ENCODE data around the gene CAMK4.
"Not testable (repeated sequence)": the region's sequence is repeated elsewhere in the genome, so short reads cannot be mapped to it uniquely, and the experiment has no call there.

The CAMK4 gene

GRCh38 chr5:111229871-111230810 lies 6.0 kb downstream of the CAMK4 start:
- no peak for DNase-seq

- no peak for DNase-seq
These were observed 6.9 kb downstream of the CAMK4 start for GRCh38 chr5:111231119-111231518.

DNA sequence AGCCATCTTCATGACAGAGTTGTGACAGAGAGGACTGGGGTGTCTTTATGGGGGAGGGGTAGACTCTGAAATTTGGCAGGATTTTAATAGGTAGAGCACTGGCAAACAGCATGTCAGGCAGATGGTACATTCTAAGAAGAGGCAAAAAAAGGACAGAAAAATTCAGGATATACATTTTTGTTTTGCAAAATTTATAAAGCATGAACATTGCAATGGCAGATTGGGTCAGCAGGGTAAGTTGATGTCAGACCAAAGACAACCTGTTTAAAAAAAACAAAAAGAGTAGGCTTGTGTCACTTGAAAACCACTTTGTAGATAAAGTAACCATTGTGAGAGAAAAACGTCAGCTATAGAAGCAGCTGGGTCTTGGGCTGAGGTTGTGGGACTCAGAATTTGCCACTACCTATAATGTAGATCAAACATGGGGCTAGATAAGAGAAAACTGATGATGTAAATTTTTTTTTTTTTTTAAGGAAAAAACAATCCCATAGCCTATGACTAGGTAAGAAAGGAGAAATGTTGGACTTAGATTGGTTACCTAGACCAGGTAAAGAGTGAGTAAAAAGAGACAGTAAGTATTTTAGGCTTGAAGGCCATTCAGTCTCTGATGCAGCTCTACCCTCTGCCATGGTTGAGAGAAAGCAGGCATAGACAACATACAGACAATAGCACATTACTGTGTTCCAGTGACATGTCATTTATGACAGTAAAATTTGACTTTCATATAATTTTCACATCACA lies 8.3 kb downstream of the CAMK4 start:
- no peak for DNase-seq

DNA sequence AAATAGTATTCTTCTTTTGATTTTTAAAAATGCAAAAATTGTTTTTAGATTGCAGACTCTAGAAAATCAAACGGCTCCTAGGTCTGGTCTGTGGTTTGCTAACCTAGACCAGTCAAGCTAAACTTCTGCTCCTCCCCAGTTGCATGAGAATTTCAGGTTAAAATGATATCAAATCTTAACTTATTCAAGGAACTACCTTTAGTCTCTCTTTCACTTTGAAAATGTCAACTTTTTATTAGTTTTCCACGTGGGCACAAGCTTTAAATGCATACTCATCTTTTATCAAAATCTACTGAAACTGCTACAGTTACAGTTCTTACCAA lies 8.8 kb downstream of the CAMK4 start:
- DNase-seq, result no peak

DNA sequence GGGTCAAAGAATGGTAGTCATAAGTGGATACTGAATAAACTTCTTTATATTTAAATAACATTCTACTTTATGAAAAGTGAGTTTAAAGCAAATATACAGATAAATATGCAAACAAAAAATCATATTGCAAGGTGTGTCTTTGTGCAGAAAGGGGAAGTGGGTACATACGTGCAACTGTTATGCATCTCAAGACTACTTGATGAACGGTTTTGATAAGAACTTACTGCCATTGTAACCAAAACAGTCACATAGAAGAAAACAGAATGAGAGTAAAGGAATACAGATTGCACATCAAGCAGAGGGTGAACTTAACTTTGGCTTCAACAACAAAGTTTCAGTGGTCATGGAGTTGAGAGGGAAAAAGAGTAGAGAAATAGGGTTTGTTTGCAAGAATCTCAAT lies 9.9 kb downstream of the CAMK4 start:
- no peak for DNase-seq

DNA sequence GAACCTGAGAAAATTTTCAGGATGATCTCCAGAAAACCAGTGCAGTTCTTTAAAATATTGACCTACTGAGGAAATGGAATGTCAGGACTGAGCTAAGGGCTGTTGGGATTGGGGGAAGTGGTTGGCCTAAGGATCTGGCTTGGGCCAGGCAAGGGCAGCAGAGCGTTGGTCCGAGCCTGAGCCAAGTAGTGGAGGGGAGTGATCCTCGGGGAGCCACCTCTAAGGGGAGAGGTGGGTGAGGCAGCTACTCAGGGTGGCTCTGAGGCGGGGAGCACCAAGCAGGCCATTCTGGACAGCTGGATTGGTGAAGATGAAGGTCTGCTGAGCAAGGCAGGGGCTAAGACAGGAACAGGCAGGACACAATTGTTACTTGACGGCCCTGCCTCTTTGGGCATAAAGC lies 11.5 kb downstream of the CAMK4 start:
- no peak for DNase-seq

GRCh38 chr5:111236348-111236747 lies 12.2 kb downstream of the CAMK4 start:
- no peak for DNase-seq

DNA sequence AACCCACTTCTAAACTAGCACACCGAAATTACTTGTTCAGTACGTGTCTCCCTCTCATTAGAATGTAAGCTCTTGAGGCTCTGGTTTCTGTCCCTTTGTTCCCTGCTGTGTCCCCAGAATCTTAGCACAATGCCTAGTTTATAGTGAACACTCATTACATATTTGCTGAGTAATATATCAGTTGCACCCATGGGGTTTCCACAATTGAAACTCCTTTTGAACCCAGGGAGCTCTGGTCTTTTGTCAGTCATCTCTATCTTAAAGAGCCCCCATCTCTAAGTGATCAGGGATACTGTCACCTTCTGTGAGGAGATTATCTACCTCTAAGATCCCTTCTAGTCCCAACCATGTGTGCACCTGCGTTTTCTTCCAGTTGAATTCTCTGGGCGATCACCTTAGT lies 12.8 kb downstream of the CAMK4 start:
- peak; percentile 17 for DNase-seq

DNA sequence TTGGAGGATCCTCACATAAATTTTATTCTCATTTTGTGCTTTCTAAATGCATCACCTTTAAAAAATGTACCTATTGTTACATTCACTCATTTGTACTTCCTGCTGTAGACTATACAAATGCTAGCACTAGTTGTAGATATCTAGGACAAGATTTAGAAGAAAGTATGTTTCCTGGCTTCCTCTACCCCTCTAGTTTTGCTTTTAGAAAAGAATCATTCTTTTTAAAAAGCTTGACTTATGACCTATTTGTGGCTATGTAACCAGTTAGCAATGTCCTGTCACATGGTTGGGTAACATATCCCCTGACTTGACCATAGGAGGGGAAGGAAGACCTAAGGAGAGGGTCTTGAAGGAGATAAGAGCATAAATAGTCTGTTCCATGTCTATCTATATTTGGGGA lies 13.3 kb downstream of the CAMK4 start:
- no peak for DNase-seq

- no peak for DNase-seq
These were observed 14.4 kb downstream of the CAMK4 start for GRCh38 chr5:111238431-111239225.

DNA sequence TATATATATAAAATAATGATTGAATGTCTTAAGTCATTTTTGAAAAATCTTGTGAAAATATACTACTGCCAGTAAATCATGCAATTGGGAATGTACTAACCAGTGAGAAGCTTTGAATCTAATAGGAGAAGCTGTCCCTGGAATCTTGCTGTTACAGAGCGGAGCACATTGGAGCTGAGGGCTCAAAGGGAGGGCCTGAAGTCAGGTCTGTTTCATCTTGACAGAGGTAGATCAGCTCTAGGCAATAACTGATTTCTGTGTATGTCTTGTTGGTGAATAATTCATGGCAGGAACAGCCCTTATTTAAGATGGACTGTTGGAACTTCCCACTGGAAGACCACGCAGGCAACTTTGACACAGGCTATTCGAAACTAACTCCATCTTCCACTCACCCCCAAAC lies 17.5 kb downstream of the CAMK4 start:
- no peak for DNase-seq

DNA sequence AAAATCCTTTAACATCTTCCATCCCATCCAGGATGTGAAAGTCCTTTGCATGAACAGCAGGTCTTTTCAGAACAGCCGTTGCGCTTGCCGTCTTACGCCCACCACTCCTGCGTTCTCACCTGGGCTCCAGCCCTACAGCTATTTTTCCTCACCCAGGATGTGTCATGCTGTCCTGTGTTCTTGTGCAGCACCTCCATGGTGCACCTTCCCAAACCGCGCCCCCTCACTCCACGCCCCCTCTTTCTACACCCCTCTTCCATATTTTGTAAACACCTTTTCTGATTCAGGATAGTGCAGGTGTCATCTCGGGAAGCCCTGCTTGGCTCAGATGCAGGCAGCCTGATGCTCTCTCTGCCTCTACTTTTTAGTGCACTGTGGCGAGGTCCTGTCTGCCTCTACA lies 18.4 kb downstream of the CAMK4 start:
- no peak for DNase-seq

DNA sequence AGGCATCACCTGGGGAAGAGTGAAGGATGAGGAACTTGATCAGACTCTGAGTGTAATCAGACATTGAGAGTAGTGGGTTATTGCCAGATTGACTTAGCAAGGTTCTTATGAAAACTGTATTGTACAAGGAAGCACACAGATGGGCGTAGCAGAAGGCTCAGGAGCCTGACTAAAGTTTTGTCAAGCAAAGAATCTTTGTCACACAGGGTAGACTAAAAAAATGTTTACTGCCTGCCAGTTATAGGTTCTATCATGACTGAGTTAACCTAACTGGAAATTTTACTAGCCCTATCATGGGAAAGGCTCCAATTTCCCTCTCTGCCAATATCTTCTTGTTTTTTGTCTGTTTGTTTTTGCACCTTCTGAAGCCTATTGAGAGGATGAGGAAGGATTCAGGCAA lies 19.1 kb downstream of the CAMK4 start:
- no peak for DNase-seq

- no peak for DNase-seq
These were observed 21.5 kb downstream of the CAMK4 start for GRCh38 chr5:111245654-111246053.

DNA sequence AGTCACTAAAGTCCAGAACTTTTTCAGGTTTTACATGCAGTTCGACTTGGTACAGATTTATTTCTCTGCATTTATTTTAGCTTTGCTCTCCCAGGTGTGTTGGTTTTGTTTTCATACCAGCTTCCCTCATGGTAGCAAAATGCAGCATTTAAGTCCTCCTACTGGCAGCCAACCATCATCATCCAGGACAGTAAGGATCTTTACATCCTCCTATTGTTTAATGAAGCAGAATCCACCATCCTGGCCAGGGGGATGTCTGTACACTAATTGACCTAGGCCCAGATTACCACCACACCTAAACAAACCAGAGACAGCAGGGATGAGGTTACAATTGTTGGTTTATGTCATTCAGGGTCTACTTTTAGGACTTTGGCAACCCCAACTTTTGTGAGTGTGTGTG lies 22.3 kb downstream of the CAMK4 start:
- DNase-seq, result no peak

DNA sequence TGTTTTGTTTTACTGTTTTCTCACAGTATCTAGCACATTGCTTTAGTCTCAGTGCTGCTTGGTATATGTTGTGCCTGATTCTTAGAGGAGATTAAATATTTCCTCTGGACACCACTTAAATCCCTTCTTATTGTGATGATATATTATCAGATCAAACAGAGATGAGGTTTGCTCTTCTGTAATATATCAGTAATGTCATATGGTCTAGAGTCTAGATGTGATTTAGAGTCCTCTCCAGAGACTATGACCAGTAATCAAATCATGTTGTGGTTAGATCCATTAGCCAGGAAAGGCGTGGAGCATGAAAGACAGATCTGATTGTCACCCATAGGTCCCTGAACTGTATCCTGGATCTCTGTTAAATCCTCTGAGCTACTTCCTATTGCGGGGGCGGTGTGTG lies 24.4 kb downstream of the CAMK4 start:
- DNase-seq, result no peak

- DNase-seq, result no peak
These were observed 27.7 kb downstream of the CAMK4 start for GRCh38 chr5:111251921-111252320.

DNA sequence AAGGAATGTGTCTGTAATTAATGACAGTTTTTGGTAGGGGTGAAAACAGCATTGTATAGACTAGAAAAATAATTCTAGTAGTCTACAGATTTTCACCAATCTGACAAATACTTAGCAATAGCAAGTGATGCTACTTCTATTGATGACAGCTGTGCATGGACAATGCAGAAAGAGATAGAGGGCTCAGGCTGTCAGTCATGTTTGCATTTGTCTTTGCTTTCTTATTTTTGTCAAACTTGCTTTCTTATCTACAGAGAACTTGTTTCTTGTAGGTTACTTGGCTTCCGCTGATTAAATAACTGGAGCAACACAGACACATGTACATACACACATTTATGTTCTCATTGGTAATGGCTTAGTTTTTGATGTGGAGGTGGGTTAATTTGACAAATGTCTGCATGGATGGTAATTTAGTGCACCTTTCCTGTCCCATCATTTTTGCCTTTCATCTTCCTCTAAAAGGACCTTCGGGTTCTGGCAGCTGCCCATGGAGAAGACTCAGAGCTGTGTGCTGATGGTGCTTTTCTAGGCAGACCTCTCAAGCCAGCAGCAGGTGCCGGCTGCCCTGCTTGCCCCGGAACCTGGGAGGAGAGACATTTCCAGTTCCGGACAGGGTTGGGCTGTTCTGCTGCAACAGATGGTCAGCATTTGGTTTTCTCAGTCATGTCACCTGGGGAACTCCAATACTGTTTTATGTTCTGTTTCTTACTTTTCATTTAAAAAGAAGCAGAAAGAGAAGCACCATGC lies 28.8 kb downstream of the CAMK4 start:
- no peak for DNase-seq

GRCh38 chr5:111254613-111255012 lies 30.4 kb downstream of the CAMK4 start:
- peak; percentile 10 for DNase-seq

GRCh38 chr5:111255169-111255568 lies 31.0 kb downstream of the CAMK4 start:
- DNase-seq, result no peak

DNA sequence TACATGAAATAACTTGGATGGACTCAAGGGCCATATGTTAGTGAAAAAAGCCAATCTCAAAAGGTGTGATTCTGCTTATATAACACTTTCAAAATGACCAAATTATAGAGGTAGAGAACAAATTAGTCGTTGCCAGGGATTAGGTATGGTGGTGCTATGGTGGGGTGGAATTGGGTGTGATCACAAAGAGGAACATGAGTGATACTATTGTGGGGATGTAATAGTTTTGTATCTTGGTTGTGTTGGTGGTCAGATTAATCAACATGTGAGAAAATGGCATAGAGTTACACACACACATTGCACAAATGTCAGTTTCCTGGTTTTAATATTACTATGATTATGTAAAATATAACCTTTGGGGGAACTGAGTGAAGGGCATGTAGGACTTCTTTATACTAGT lies 31.9 kb downstream of the CAMK4 start:
- no peak for DNase-seq

- DNase-seq, result not testable (repeated sequence)
These were observed 33.4 kb downstream of the CAMK4 start for GRCh38 chr5:111257610-111258009.

DNA sequence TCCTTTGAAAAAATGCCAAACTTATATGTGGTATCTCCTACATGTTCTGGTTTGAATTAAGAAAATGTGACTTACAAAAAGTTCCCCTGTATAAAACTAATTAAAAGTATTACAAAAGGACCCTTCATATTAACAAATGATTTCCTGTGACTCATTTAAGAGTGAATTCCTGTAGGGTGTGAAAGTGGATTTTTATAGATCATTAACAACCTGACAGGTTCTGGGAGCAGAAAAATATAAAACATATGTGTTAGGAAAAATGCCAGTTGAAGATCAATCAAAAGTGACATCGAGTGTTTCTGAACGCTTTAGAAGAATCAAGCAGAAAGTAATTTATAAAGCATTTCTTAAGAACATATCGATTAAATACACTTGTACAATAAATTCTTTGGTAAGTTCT lies 35.5 kb downstream of the CAMK4 start:
- DNase-seq, result no peak
